Glomerular endothelial cell (primary cell): ENCODE measurements around the gene PLBD2. TPM values are rescaled to one million over a fixed set of nuclear protein-coding genes. Genes with fewer than 3 reads are reported as not detected.

Source experiments
- DNase-seq: peaks from one replicate; pipeline ENCODE4 v3.0.0-alpha.2; 2011; ENCODE audit warnings: low read depth, low spot score; ENCODE audit errors: extremely low read depth
- total RNA-seq: library from RNA; depleted of rRNA; stranded (reverse); fragments of >200 nt; gene quantifications from 2 replicates; pipeline ENCODE4 v1.2.3, GENCODE V29; 2015

The PLBD2 gene
- total RNA-seq, 1 donor from 2014 or later: 94.9 TPM

- DNase-seq: no peak
These were observed 80.9 kb downstream of the PLBD2 start for GRCh38 chr12:113439301-113439597.

GRCh38 chr12:113439606-113440030 is 81.2 kb downstream of the PLBD2 start:
- DNase-seq: no peak

GRCh38 chr12:113440336-113440735 is 81.9 kb downstream of the PLBD2 start:
- no peak for DNase-seq

Other genes with a start within 250 kb of the PLBD2 start
- not detected in 2 replicates for gene RASAL1, start 222.8 kb upstream of the PLBD2 start, total RNA-seq
- not detected in 2 replicates for gene CFAP73, start 208.9 kb upstream of the PLBD2 start, total RNA-seq
- gene DDX54, start 173.1 kb upstream of the PLBD2 start, total RNA-seq: 57.5 and 71.2 TPM in 2 replicates
- gene RITA1, start 172.9 kb upstream of the PLBD2 start, total RNA-seq: 24.3 and 33.0 TPM in 2 replicates
- gene TPCN1, start 137.1 kb upstream of the PLBD2 start, total RNA-seq: 28.1 and 29.5 TPM in 2 replicates
- gene SLC8B1, start 23.5 kb upstream of the PLBD2 start, total RNA-seq: 23.7 and 29.1 TPM in 2 replicates
- gene SDS, start 45.3 kb downstream of the PLBD2 start, total RNA-seq: not detected in 2 replicates
- 4.3 and 7.8 TPM in 2 replicates for gene SDSL, start 63.8 kb downstream of the PLBD2 start, total RNA-seq
- gene LHX5, start 113.3 kb downstream of the PLBD2 start, total RNA-seq: not detected in 2 replicates